Lower leg skin (tissue), 4 donors: ENCODE measurements around the gene PDGFC. TPM values are rescaled to one million over a fixed set of nuclear protein-coding genes. Genes with fewer than 3 reads are reported as not detected.

Experiments
- DNase-seq, 2 donors: peaks; one replicate each; pipeline ENCODE4 v3.0.0-alpha.2; 2019; ENCODE audit warnings: low spot score in 2 of 2
- H3K4me3 ChIP-seq: fragments of 200-600 bp; sonication (generic); 2 replicates; pipeline ENCODE4 v1.5.1; 2017; ENCODE audit warnings: mild to moderate bottlenecking, low read depth; ENCODE audit not compliant: poor library complexity, severe bottlenecking
- CTCF ChIP-seq, 3 donors: fragments of 450-650 bp; IDR thresholded peaks; one replicate each; pipeline ENCODE4 v1.5.1; 2016; ENCODE audit warnings: antibody characterized with exemption in 3 of 3, mild to moderate bottlenecking in 3 of 3, moderate library complexity in 2 of 3
- POLR2A ChIP-seq, 2 donors: fragments of 450-650 bp; IDR thresholded peaks; one replicate each; pipeline ENCODE4 v1.6.1; 2016 to 2017; ENCODE audit warnings: antibody characterized with exemption in 2 of 2, mild to moderate bottlenecking in 1 of 2, moderate library complexity in 1 of 2
- WGBS, 2 donors: methylation state at CpG; one replicate each; pipeline ENCODE4 v1.1.5; 2018; 5-methylcytosine and 5-hydroxymethylcytosine counted together
- intact Hi-C: fragments of 100-400 bp; cut with DNase I; formaldehyde crosslinking; loops from one replicate; pipeline ENCODE4 v1.15.0; 2023; ENCODE audit warnings: low total_unique reads
- total RNA-seq, 4 donors: library from RNA; depleted of rRNA; stranded (reverse); fragments of >200 nt; gene quantifications; one replicate each; pipeline ENCODE4 v1.1.0, GENCODE V29; 2016

PDGFC gene
- total RNA-seq, 4 donors from 2014 or later: 18.9 to 24.4 (median 21.0) TPM

DNA sequence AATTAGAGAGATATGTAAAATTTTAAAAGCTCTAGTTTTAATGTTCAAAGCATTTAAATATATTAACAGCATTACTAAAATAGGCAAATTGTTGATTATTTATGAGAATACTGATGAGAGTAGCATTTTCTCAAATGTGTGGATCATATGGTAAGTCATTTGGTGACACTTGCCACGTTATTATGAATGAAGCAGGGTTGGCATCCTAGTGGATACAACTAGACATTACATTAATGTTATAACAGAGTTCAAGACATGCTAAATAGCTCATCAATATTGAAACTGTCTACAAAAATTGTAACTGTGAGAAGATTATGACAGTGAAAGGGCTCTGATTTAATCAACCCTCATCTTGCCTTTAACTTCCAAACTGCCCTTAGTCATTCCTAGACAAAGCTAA lies 171.1 kb downstream of the PDGFC start:
- DNase-seq: no peak
- H3K4me3 ChIP-seq: no peak overlapping the region
- 61% methylated on average over 1 of the region's 1 CpG for WGBS, 2 donors
- intact Hi-C loops: no loop called here
- no peak for TF ChIP-seq POLR2A (IDR thresholded peaks at IDR 0.05)
- no peak for TF ChIP-seq CTCF (IDR thresholded peaks at IDR 0.05)

GRCh38 chr4:156799121-156799589 lies 172.4 kb downstream of the PDGFC start:
- no peak for TF ChIP-seq CTCF (IDR thresholded peaks at IDR 0.05)
- no peak for TF ChIP-seq POLR2A (IDR thresholded peaks at IDR 0.05)
- 54 to 82% methylated on average over 1 of the region's 1 CpG for WGBS, 2 donors
- intact Hi-C loops: no loop called here
- DNase-seq: no peak
- no peak overlapping the region for H3K4me3 ChIP-seq

DNA sequence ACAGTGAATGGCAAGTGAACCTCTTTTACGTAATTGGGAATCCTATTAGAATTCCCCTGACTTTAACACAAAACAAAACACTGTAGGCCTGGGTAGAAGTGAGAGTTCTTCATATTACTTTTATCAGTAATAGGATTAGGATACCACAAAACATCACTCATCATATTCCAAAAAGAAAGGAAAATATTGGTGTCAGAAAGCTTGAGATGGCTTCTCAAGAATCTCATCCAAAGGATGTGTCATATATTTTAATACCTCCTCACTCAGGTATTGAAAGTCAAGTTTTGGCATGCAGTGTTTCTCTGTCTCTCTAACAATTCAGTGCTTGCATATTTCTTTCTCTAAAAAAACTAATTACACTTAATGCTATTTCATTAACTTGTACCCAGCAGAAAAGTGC lies 173.2 kb downstream of the PDGFC start:
- 62 to 65% methylated on average over 1 of the region's 1 CpG for WGBS, 2 donors
- H3K4me3 ChIP-seq: no peak overlapping the region
- intact Hi-C loops: no loop called here
- TF ChIP-seq POLR2A (IDR thresholded peaks at IDR 0.05): no peak
- no peak for TF ChIP-seq CTCF (IDR thresholded peaks at IDR 0.05)
- DNase-seq: no peak

- H3K4me3 ChIP-seq: no peak overlapping the region
- no peak for DNase-seq
- intact Hi-C loops: no loop called here
- TF ChIP-seq CTCF (IDR thresholded peaks at IDR 0.05) (no peak), POLR2A (IDR thresholded peaks at IDR 0.05) (no peak)
- WGBS, 2 donors: 93 to 96% methylated on average over 5 of the region's 5 CpGs
These were observed 174.4 kb downstream of the PDGFC start for GRCh38 chr4:156797206-156797605.

DNA sequence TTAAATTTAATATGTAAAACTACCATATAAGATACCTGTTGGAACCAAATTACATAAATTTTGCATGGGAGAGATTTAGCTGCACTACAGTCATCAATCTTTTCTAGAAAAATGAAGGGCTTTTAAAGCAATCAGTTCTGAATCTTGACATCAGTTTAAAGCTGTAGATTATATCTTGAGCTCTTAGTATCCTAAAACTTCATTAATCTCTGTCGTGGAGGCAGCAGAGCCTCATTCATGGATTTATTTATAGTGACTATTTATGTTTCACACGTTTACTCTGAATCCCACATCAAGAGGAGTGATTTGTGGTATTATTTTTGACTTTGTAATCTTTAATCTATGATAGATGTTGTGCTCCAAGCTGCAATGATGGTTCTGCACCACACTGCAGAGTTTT lies 175.9 kb downstream of the PDGFC start:
- DNase-seq: no peak
- WGBS, 2 donors: 35 to 45% methylated on average over 2 of the region's 2 CpGs
- H3K4me3 ChIP-seq: no peak overlapping the region
- intact Hi-C loops: no loop called here
- TF ChIP-seq POLR2A (IDR thresholded peaks at IDR 0.05) (no peak), CTCF (IDR thresholded peaks at IDR 0.05) (no peak)

DNA sequence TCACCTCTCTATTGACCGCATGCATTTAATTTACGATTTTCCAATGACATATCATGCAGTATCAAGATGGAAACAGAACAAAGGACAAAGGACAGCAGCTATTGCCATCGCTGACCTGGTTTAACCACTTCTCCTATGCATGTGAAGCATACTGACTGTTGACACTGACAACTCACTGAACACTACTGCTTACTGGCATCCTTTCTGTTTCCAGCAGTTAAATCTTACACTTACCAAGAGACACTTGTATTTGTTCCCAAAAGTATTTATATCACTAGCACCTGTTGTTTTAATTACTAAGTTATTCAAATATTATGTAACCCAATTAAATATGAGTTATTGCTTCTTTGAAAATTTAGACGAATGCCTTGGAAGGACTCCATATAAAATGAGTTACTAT lies 176.7 kb downstream of the PDGFC start:
- 43 to 57% methylated on average over 4 of the region's 4 CpGs for WGBS, 2 donors
- H3K4me3 ChIP-seq: no peak overlapping the region
- no peak for TF ChIP-seq POLR2A (IDR thresholded peaks at IDR 0.05)
- no peak for DNase-seq
- intact Hi-C loops: no loop called here
